ENCODE data around the gene OCA2. TPM values are rescaled to one million over a fixed set of nuclear protein-coding genes. Genes with fewer than 3 reads are reported as not detected.

The OCA2 gene
- polyA plus RNA-seq, 3 donors: not detected

- Mint-ChIP-seq H3K27me3 (ENCODE audit: low read depth in 3 of 3) (no peaks in the 10 kb centered on the region), H3K27ac (no peak overlapping the region), H3K36me3 (no peaks in the 10 kb centered on the region), H3K4me1 (no peaks in the 10 kb centered on the region), H3K4me3 (peak overlapping the region in 1 of 2 donors; percentile 28), H3K9me3 (peaks cover 0 to 20% (median 6%) of the 10 kb centered on the region in 7 donors)
- no peaks in the 10 kb centered on the region for H3K27me3 ChIP-seq (ENCODE audit: control insufficient read depth in 2 of 2, insufficient read depth in 2 of 2, low read length in 2 of 2)
- no peak for DNase-seq
- H2AFZ ChIP-seq (ENCODE audit: insufficient read depth, low read depth, low read length, poor library complexity, severe bottlenecking): no peak overlapping the region
- no peak overlapping the region for H3K9ac ChIP-seq (ENCODE audit: insufficient read depth, low read length, poor library complexity, severe bottlenecking)
- no peaks in the 10 kb centered on the region for H4K20me1 ChIP-seq (ENCODE audit: insufficient read depth, low read length)
- H3K36me3 ChIP-seq (replicated peaks in 1 of 2; ENCODE audit: control insufficient read depth in 1 of 2, insufficient read depth in 2 of 2, low read length in 2 of 2): no peaks in the 10 kb centered on the region
- no peak overlapping the region for H3K4me3 ChIP-seq (replicated peaks in 1 of 3; ENCODE audit: low read depth in 2 of 3, low read length in 3 of 3)
- H3K4me2 ChIP-seq (replicated peaks; ENCODE audit: extremely low read depth, low read length, poor library complexity, severe bottlenecking): no peak overlapping the region
- no peak for TF ChIP-seq CTCF (IDR thresholded peaks at IDR 0.05)
- H3K79me2 ChIP-seq (ENCODE audit: insufficient read depth, low read length): no peaks in the 10 kb centered on the region
- intact Hi-C loops (cut with micrococcal nuclease): no loop called here
- no peak overlapping the region for H3K27ac ChIP-seq (ENCODE audit: low read depth in 1 of 2, low read length in 2 of 2)
- peaks cover 7 to 13% of the 10 kb centered on the region in 2 donors for H3K9me3 ChIP-seq (replicated peaks in 1 of 2; ENCODE audit: control insufficient read depth in 1 of 2, insufficient read depth in 1 of 2, low read length in 2 of 2)
- H3K4me1 ChIP-seq (ENCODE audit: control insufficient read depth in 1 of 2, insufficient read depth in 2 of 2, low read length in 2 of 2): no peaks in the 10 kb centered on the region
- WGBS (ENCODE audit: insufficient coverage): 94% methylated on average over 18 of the region's 24 CpGs
Observed at GRCh38 chr15:27970661-27971392, 128.3 kb downstream of the OCA2 start.

- Mint-ChIP-seq H3K27ac (no peak overlapping the region), H3K9me3 (peaks cover 0 to 20% (median 7%) of the 10 kb centered on the region in 7 donors), H3K4me3 (no peak overlapping the region), H3K27me3 (ENCODE audit: low read depth in 3 of 3) (peaks cover 0 to 3% (median 0%) of the 10 kb centered on the region in 3 donors), H3K4me1 (no peaks in the 10 kb centered on the region), H3K36me3 (no peaks in the 10 kb centered on the region)
- no peak overlapping the region for H3K4me3 ChIP-seq (replicated peaks in 1 of 3; ENCODE audit: low read depth in 2 of 3, low read length in 3 of 3)
- H3K79me2 ChIP-seq (ENCODE audit: insufficient read depth, low read length): no peaks in the 10 kb centered on the region
- H3K27ac ChIP-seq (ENCODE audit: low read depth in 1 of 2, low read length in 2 of 2): no peak overlapping the region
- intact Hi-C loops (cut with micrococcal nuclease): no loop called here
- no peaks in the 10 kb centered on the region for H3K27me3 ChIP-seq (ENCODE audit: control insufficient read depth in 2 of 2, insufficient read depth in 2 of 2, low read length in 2 of 2)
- H2AFZ ChIP-seq (ENCODE audit: insufficient read depth, low read depth, low read length, poor library complexity, severe bottlenecking): no peak overlapping the region
- peaks cover 7 to 13% of the 10 kb centered on the region in 2 donors for H3K9me3 ChIP-seq (replicated peaks in 1 of 2; ENCODE audit: control insufficient read depth in 1 of 2, insufficient read depth in 1 of 2, low read length in 2 of 2)
- H3K36me3 ChIP-seq (replicated peaks in 1 of 2; ENCODE audit: control insufficient read depth in 1 of 2, insufficient read depth in 2 of 2, low read length in 2 of 2): no peaks in the 10 kb centered on the region
- H3K9ac ChIP-seq (ENCODE audit: insufficient read depth, low read length, poor library complexity, severe bottlenecking): no peak overlapping the region
- no peak overlapping the region for H3K4me2 ChIP-seq (replicated peaks; ENCODE audit: extremely low read depth, low read length, poor library complexity, severe bottlenecking)
- no peak for DNase-seq
- TF ChIP-seq CTCF (IDR thresholded peaks at IDR 0.05): no peak
- H3K4me1 ChIP-seq (ENCODE audit: control insufficient read depth in 1 of 2, insufficient read depth in 2 of 2, low read length in 2 of 2): no peaks in the 10 kb centered on the region
- 92% methylated on average over 10 of the region's 13 CpGs for WGBS (ENCODE audit: insufficient coverage)
- no peaks in the 10 kb centered on the region for H4K20me1 ChIP-seq (ENCODE audit: insufficient read depth, low read length)
Observed at GRCh38 chr15:27967541-27967940, 131.6 kb downstream of the OCA2 start.
